ENCODE data around the gene RERE.

DNA sequence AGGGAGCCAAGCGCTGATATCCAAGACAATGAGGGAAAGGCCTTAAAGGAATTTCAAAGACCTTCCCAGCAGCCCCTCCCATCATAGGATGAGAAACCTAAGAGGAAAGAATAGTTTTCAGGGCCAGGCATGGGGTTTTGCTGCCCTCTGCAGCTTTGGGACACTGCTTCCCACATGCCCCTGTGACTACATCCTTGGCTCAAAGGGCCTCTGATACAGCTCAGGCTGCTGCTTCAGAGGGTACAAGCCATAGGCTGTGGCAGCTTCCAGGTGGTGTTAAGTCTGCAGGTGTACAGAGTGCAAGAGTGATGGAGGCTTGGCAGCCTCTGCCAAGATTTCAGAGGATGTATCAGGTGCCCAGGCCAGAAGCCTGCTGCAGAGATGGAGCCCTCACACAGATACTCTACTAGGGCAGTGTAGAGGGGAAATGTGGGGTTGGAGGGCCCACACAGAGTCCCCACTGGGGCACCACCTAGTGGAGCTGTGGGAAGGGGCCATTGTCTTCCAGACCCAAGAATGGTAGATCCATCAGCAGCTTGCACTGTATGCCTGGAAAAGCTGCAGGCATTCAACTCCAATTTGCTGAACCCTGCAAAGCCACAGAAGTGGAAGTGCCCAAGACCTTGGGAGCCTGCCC, 373.8 kb downstream of the RERE start:
- TF ChIP-seq, protein P1, sequence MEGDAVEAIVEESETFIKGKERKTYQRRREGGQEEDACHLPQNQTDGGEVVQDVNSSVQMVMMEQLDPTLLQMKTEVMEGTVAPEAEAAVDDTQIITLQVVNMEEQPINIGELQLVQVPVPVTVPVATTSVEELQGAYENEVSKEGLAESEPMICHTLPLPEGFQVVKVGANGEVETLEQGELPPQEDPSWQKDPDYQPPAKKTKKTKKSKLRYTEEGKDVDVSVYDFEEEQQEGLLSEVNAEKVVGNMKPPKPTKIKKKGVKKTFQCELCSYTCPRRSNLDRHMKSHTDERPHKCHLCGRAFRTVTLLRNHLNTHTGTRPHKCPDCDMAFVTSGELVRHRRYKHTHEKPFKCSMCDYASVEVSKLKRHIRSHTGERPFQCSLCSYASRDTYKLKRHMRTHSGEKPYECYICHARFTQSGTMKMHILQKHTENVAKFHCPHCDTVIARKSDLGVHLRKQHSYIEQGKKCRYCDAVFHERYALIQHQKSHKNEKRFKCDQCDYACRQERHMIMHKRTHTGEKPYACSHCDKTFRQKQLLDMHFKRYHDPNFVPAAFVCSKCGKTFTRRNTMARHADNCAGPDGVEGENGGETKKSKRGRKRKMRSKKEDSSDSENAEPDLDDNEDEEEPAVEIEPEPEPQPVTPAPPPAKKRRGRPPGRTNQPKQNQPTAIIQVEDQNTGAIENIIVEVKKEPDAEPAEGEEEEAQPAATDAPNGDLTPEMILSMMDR (conservative IDR thresholded peaks at IDR 0.05; ENCODE audit: low read length) = peak; percentile 57
- TF ChIP-seq EZH2phosphoT487 (IDR thresholded peaks at IDR 0.05; ENCODE audit: borderline replicate concordance, low read depth, low read length) = no peak

All from OCI-LY7 (cell line).